WTC11 (cell line): ENCODE measurements around the gene MTMR10.

ENCODE experiments used
- CREM ChIP-seq: sonication (generic); formaldehyde crosslinking; IDR thresholded peaks from 2 replicates; pipeline ENCODE4 v1.8.1; 2022; ENCODE audit warnings: mild to moderate bottlenecking, missing genetic modification reagents, moderate library complexity
- JUN ChIP-seq: sonication (generic); formaldehyde crosslinking; IDR thresholded peaks from 2 replicates; pipeline ENCODE4 v1.8.0; 2023; ENCODE audit warnings: mild to moderate bottlenecking, missing genetic modification reagents
- NR2C2 ChIP-seq: sonication (generic); formaldehyde crosslinking; IDR thresholded peaks from 2 replicates; pipeline ENCODE4 v1.8.0; 2022; ENCODE audit warnings: mild to moderate bottlenecking, missing genetic modification reagents
- PRRX2 ChIP-seq: fragments of 250-450 bp; sonication (Bioruptor Pico); IDR thresholded peaks from 2 replicates; pipeline ENCODE4 v1.8.0; 2021; ENCODE audit warnings: mild to moderate bottlenecking
- SMAD3 ChIP-seq: sonication (generic); formaldehyde crosslinking; IDR thresholded peaks from 2 replicates; pipeline ENCODE4 v1.8.0; 2022; ENCODE audit warnings: missing genetic modification reagents, mild to moderate bottlenecking, borderline replicate concordance
- ZNF138 ChIP-seq: sonication (generic); formaldehyde crosslinking; conservative IDR thresholded peaks from 2 replicates; pipeline ENCODE4 v1.8.1; 2022; ENCODE audit warnings: mild to moderate bottlenecking, moderate library complexity, missing genetic modification reagents
- TF ChIP-seq, protein P1 (sequence below): fragments of 200-600 bp; IDR thresholded peaks from 2 replicates; pipeline ENCODE4 v1.8.0; 2022; ENCODE audit warnings: antibody characterized with exemption
- TF ChIP-seq, protein P2 (sequence below): sonication (generic); formaldehyde crosslinking; IDR thresholded peaks from 2 replicates; pipeline ENCODE4 v1.8.0; 2022; ENCODE audit warnings: mild to moderate bottlenecking, missing genetic modification reagents
- TF ChIP-seq, protein P3 (sequence below): fragments of 250-450 bp; sonication (Bioruptor Pico); IDR thresholded peaks from 2 replicates; pipeline ENCODE4 v1.9.0; 2021; ENCODE audit warnings: mild to moderate bottlenecking, borderline replicate concordance

DNA sequence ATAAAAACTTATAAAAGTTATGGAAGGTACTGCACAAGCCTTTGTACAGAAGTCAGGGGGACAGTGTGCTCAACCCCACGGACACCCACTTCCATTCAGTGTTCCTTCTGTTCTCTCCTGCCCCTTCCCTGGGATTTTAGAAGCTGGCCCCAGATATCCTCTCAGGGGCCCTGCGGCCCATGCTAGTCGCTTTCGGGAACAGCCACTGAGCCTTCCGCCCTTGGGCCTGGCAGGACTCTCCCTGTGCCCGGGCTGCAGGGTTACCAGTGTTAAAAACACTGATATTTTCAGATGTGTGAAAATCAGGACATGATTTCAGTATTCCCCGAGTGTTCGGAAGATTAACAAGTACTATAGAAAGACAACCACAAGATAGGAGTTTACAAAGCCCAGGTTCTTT is 65.3 kb downstream of the MTMR10 start:
- TF ChIP-seq, protein P1, sequence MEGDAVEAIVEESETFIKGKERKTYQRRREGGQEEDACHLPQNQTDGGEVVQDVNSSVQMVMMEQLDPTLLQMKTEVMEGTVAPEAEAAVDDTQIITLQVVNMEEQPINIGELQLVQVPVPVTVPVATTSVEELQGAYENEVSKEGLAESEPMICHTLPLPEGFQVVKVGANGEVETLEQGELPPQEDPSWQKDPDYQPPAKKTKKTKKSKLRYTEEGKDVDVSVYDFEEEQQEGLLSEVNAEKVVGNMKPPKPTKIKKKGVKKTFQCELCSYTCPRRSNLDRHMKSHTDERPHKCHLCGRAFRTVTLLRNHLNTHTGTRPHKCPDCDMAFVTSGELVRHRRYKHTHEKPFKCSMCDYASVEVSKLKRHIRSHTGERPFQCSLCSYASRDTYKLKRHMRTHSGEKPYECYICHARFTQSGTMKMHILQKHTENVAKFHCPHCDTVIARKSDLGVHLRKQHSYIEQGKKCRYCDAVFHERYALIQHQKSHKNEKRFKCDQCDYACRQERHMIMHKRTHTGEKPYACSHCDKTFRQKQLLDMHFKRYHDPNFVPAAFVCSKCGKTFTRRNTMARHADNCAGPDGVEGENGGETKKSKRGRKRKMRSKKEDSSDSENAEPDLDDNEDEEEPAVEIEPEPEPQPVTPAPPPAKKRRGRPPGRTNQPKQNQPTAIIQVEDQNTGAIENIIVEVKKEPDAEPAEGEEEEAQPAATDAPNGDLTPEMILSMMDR, result no peak
- TF ChIP-seq ZNF138 (CRISPR knock-in tag) (no peak), SMAD3 (CRISPR knock-in tag) (no peak), JUN (no peak), PRRX2 (CRISPR knock-in tag) (no peak), NR2C2 (no peak), CREM (CRISPR knock-in tag) (no peak)
- TF ChIP-seq, protein P2, sequence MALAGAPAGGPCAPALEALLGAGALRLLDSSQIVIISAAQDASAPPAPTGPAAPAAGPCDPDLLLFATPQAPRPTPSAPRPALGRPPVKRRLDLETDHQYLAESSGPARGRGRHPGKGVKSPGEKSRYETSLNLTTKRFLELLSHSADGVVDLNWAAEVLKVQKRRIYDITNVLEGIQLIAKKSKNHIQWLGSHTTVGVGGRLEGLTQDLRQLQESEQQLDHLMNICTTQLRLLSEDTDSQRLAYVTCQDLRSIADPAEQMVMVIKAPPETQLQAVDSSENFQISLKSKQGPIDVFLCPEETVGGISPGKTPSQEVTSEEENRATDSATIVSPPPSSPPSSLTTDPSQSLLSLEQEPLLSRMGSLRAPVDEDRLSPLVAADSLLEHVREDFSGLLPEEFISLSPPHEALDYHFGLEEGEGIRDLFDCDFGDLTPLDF, result no peak
- TF ChIP-seq, protein P3, sequence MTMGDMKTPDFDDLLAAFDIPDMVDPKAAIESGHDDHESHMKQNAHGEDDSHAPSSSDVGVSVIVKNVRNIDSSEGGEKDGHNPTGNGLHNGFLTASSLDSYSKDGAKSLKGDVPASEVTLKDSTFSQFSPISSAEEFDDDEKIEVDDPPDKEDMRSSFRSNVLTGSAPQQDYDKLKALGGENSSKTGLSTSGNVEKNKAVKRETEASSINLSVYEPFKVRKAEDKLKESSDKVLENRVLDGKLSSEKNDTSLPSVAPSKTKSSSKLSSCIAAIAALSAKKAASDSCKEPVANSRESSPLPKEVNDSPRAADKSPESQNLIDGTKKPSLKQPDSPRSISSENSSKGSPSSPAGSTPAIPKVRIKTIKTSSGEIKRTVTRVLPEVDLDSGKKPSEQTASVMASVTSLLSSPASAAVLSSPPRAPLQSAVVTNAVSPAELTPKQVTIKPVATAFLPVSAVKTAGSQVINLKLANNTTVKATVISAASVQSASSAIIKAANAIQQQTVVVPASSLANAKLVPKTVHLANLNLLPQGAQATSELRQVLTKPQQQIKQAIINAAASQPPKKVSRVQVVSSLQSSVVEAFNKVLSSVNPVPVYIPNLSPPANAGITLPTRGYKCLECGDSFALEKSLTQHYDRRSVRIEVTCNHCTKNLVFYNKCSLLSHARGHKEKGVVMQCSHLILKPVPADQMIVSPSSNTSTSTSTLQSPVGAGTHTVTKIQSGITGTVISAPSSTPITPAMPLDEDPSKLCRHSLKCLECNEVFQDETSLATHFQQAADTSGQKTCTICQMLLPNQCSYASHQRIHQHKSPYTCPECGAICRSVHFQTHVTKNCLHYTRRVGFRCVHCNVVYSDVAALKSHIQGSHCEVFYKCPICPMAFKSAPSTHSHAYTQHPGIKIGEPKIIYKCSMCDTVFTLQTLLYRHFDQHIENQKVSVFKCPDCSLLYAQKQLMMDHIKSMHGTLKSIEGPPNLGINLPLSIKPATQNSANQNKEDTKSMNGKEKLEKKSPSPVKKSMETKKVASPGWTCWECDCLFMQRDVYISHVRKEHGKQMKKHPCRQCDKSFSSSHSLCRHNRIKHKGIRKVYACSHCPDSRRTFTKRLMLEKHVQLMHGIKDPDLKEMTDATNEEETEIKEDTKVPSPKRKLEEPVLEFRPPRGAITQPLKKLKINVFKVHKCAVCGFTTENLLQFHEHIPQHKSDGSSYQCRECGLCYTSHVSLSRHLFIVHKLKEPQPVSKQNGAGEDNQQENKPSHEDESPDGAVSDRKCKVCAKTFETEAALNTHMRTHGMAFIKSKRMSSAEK, result no peak
